ENCODE data around the gene HLF.

Gene HLF

DNA sequence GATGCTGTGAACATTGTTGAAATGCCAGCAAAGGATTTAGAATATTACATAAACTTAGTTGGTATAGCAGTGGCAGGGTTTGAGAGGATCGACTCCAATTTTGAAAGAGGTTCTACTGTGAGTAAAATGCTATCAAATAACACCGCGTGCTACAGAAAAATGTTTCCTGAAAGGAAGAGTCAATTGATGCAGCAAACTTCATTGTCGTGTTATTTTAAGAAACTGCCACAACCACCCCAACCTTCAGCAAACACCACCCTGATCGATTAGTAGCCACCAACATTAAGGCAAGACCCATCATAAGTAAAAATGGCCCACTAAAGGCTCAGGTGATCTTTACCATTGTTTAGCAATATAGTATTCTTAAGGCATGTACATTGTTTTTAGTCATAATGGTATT lies 27.3 kb downstream of the HLF start:
- DNase-seq = no peak

DNA sequence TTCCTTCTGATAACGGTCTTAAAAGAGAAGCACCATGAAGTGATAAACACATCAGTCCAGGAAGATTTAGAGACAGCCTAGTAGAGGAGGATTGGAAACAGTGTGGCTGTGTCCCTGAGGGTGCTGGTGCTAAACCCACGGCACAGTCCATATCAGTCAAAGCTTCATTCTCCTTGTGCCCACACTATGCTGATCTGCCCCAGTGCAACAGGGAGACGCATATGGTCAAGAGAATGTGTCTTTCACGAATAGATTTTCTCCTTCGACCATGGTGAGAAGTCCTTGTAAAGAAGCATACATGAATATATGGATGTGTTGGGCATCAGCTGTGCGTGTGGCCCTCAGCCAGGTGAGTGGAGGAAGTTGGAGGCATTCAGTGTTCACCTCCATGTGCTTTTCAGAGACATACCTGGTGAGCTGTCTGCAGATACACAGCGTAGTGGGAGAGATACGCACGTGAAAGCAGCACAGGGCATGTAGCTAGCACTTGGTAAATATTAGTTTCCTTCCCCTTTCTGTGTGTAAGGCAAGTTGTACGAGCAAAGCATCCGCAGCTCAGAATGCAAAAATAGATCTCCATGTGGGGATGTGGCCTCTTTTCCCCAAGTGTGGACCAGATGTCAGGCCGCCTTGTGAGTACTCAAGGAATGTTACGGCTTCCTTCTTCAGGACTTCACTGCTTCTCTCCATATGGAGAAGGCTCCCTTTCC lies 29.4 kb downstream of the HLF start:
- no peak for DNase-seq

DNA sequence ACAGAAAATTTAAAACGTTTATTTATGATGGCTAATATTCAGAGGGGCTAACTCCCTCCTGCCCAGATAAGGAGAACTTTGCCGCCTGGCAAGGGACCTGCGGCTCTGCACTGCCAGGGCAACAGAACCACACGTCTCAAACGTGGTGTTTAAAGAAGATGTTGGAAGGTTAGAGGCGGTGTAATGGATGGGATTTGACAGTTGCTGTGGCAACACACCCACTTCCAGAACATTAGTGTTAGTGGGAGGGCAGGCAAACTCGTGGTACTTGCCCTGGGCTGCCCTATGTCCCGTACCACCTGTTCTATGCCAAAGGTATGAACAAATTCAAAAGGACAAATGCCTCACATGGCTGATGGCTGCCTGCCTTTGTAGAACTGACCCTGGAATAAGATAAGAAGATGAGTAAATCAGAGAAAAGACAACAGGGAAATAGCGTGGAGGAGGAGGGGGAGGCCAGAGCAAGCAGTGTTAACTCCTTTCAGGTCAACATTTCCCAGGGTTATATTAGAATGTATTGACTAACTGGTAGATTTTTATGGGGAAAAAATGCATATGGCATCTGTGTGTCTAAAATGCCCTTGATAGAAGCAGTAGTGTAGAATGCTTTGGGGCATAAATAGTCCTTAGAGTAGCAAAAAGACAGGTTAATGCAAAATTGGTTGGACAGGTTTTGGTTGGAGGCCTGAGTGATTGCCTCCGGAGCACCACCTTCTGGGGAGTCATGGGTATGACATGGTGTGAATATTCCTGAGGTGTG lies 30.8 kb downstream of the HLF start:
- peak; percentile 48 to 55 for DNase-seq

GRCh38 chr17:55296171-55296695 lies 31.5 kb downstream of the HLF start:
- DNase-seq = no peak

GRCh38 chr17:55296699-55297098 lies 31.9 kb downstream of the HLF start:
- no peak for DNase-seq

DNA sequence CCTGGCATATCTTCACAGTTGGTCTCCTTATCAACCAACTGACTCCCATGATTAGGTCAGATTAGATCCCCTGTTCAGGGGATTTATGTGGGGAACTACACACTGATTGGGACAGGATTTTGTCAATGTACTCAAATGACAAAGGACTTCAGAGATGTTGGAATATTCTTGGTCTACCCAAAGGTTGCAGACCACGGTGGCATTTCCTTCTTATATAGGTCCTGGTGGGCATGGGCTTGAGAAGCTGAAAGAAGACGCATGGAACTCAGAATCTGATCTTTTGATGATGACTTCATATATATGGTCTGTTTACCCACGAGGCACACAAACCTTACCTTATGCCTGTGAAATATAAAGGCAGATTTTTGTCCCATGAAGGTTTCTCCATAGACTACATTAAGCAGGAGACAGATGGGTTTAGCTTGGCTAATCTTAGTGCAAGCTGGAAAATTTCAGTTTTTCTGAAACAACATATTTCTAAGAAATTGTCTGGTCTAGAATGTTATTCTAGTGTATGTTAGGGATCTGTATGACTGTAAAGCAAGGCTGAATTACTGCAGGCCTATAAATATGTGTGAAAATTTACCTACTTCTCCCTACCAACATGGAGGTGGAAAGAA lies 33.5 kb downstream of the HLF start:
- no peak for DNase-seq

DNA sequence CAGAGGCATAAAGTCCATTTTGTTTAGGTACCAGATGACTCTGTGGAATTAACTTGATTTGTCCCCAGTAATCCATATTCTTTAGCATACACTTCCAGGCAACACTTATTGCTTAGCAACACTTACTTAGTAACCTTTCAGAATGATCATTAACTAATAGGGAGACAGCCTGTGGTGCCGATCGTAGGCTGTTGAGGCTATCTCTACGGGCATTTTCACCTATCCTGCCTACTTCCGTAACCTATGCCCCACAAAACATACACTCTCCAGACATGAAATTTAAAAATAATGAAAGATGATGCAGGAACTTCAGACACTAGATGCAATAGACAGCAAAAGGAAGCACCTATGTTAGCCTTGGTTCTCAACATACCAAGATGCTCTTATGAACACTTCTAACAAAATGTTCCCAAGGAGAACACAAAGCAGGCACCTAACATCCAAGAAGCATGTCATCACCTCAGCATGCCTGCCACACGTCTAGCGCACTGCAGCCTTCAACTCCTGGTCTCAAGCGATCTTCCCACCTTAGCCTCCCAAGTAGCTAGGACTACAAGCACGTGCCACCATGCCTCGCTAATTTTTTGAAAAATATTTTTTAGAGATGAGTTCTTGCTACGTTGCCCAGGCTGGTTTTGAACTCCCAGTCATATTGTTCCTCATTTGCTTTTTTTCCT lies 34.5 kb downstream of the HLF start:
- no peak for DNase-seq

- DNase-seq = no peak
Observed at GRCh38 chr17:55299890-55300289, 35.1 kb downstream of the HLF start.

- DNase-seq = no peak
Observed at GRCh38 chr17:55300479-55301290, 35.9 kb downstream of the HLF start.

GRCh38 chr17:55301521-55302406 lies 37.0 kb downstream of the HLF start:
- no peak for DNase-seq

GRCh38 chr17:55302407-55302787 lies 37.6 kb downstream of the HLF start:
- no peak for DNase-seq

DNA sequence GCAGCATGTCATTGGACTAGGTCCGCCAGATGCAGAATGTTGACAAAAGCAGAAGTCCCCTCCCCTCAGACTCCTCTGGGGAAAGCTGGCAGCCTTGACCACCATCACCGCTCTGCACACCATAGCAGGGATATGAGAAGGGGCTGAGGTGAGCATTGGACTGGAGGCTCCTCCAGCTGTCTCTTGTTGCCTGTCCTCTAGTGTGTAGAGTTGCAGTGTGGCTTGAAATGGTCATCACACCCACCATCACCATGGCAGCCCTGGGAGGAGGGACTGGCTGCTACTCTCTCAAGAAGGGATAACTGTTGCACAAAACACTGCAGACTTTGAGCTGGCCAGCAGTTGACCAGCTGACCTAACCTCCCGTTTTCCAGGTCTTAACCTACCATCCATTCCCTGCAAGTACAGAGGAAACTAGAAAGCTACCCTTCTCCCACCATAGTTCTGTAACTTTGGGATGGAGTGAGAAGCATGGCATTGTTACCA lies 38.3 kb downstream of the HLF start:
- DNase-seq = no peak

DNA sequence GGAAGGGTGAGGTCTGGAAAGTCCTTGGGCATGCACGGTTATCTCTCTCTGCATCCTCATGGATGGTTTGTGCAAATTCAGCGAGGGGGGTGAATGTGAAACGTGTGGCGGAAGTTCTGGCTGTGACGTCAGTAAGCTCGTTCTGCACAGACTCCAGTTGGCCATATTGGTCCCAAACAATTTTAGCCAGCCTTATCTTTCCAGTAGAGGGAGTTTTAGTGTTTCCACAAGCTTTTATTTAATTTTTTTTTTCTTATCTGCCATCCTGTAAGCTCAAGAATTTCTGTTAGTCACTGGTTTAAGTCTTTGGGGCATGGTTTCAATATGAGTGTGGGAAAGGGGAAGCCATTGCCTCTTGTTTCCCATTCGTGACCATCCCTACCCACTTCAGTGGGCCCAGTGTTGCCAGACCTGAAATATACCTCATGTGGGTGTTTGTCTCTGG lies 39.0 kb downstream of the HLF start:
- no peak for DNase-seq

- no peak for DNase-seq
Observed at GRCh38 chr17:55304171-55304859, 39.6 kb downstream of the HLF start.

DNA sequence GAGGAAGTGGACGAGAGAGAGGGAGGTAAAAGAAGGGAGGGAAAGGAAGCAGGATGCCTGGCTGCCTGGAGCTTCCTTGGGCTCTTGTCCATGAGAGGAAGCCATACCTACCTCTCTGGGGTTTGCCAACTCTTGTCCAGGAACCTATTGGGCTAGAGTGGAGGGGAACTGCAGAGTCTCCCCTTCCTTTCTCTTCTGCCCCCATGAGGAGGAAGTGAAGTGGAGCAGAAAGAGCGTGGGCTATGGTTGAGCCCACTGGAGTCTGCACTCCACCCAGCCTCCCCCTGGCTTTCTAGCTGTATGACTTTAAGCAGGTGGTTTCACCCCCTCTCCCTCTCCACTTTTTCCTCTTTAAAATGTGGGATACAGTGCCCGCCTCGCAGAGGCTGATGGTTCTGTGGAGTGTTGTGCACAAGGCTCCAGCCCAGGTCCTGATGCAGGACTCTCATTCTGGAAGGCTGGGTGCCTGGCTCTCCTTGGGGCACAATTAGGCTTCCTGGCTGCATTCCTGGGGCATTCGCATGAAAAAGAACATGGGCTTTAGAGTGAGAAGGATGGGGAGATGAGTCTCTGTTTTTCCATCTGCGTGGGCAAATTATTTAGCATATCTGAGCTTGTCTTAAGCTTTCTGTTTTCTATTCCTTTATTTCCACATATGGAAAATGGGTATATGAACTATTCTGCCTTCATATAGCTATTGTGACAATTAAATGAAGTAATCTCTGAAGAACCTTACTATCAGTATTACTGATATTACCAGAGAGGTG lies 40.7 kb downstream of the HLF start:
- DNase-seq = no peak

GRCh38 chr17:55307879-55308278 lies 43.1 kb downstream of the HLF start:
- DNase-seq = no peak

GRCh38 chr17:55308613-55309391 lies 44.0 kb downstream of the HLF start:
- DNase-seq = no peak

- no peak for DNase-seq
Observed at GRCh38 chr17:55311767-55312375, 47.1 kb downstream of the HLF start.
